ENCODE measurements around the gene MTRFR.

Gene MTRFR

DNA sequence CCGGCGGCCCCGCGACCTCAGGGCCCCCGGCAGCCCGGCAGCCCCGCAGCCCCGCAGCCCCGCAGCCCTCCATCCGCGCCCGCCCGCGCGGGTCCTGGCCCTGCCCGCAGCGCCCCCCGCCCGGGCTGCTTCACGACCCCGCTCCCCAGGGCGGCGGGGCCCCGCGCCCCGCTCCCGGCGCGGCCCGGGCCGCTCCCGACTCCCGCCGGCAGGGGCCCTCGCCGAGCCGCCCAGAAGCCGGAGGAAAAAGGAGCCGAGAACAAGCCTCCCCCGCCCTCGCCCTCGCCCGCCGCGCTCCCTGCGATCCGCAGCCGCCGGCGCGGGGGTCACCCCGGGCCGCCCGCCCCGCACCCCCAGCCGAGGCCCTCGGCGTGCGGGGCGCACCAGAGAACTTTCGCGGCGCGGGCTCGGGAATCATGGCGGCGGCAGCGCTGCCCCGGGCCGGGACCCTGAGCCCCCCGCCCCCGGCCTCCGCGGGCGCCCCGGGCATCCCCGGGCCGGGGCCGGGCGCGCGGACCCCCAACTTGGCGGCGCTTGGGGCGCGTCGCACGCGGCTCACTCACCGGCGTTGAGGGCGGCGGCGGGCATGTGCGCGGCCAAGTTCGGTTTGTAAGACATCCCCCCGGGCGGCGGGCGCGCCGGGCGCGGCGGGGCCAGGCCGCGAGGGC lies 37.9 kb downstream of the MTRFR start:
- in situ Hi-C loops (cut with HindIII; ENCODE audit: low sequenced_read_pairs): no loop called here
- peak; percentile 45 for TF ChIP-seq CTCF (IDR thresholded peaks at IDR 0.05; ENCODE audit: low read depth, low read length)
- peak; percentile 45 for DNase-seq (ENCODE audit: low read depth, low spot score)
- peak overlapping the region; percentile 80 for H3K4me3 ChIP-seq (ENCODE audit: low read depth, low read length)

DNA sequence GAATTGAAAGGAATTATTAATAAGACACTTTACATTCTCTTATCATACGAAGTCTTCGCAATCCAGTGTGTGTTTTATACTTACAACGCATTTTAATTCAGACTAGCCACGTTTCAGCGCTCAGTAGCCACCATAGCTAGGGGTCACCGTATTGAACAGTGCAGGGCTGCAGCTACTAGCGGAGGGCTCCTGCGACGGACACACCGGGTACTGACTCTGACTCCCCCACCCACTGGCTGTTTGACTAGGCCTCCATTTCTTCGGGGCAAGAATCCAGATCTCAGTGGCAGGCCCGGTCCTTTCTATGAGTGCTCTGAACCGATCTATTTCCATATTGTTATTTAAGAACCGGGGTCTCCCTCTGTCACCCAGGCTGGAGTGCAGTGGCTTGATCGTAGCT lies 39.9 kb downstream of the MTRFR start:
- no peak overlapping the region for H3K4me3 ChIP-seq (ENCODE audit: low read depth, low read length)
- DNase-seq (ENCODE audit: low read depth, low spot score): no peak
- in situ Hi-C loops (cut with HindIII; ENCODE audit: low sequenced_read_pairs): no loop called here
- no peak for TF ChIP-seq CTCF (IDR thresholded peaks at IDR 0.05; ENCODE audit: low read depth, low read length)

GRCh38 chr12:123278101-123278627 lies 44.9 kb downstream of the MTRFR start:
- no peak overlapping the region for H3K4me3 ChIP-seq (ENCODE audit: low read depth, low read length)
- in situ Hi-C loops (cut with HindIII; ENCODE audit: low sequenced_read_pairs): no loop called here
- no peak for TF ChIP-seq CTCF (IDR thresholded peaks at IDR 0.05; ENCODE audit: low read depth, low read length)
- no peak for DNase-seq (ENCODE audit: low read depth, low spot score)

- no peak for TF ChIP-seq CTCF (IDR thresholded peaks at IDR 0.05; ENCODE audit: low read depth, low read length)
- H3K4me3 ChIP-seq (ENCODE audit: low read depth, low read length): no peak overlapping the region
- DNase-seq (ENCODE audit: low read depth, low spot score): no peak
- in situ Hi-C loops (cut with HindIII; ENCODE audit: low sequenced_read_pairs): no loop called here
Observed at GRCh38 chr12:123280971-123281370, 47.7 kb downstream of the MTRFR start.

GRCh38 chr12:123282111-123282510 lies 48.9 kb downstream of the MTRFR start:
- in situ Hi-C loops (cut with HindIII; ENCODE audit: low sequenced_read_pairs): no loop called here
- no peak for TF ChIP-seq CTCF (IDR thresholded peaks at IDR 0.05; ENCODE audit: low read depth, low read length)
- H3K4me3 ChIP-seq (ENCODE audit: low read depth, low read length): no peak overlapping the region
- no peak for DNase-seq (ENCODE audit: low read depth, low spot score)

- in situ Hi-C loops (cut with HindIII; ENCODE audit: low sequenced_read_pairs): no loop called here
- no peak overlapping the region for H3K4me3 ChIP-seq (ENCODE audit: low read depth, low read length)
- no peak for DNase-seq (ENCODE audit: low read depth, low spot score)
- TF ChIP-seq CTCF (IDR thresholded peaks at IDR 0.05; ENCODE audit: low read depth, low read length): no peak
Observed at GRCh38 chr12:123283461-123283860, 50.2 kb downstream of the MTRFR start.
